Brain microvascular endothelial cell (primary cell): Measurements from ENCODE around the gene LHX8.

Experiments used
- DNase-seq: peaks from one replicate; pipeline ENCODE4 v3.0.0-alpha.2; 2020
- H3K27ac ChIP-seq: fragments of 250-450 bp; sonication (Bioruptor Pico); 2 replicates; pipeline ENCODE4 v1.5.1; 2020; ENCODE audit warnings: mild to moderate bottlenecking, moderate library complexity
- H3K27me3 ChIP-seq: fragments of 250-450 bp; sonication (Bioruptor Pico); replicated peaks from 2 replicates; pipeline ENCODE4 v1.5.1; 2020; ENCODE audit warnings: mild to moderate bottlenecking
- H3K36me3 ChIP-seq: fragments of 250-450 bp; sonication (Bioruptor Pico); replicated peaks from 2 replicates; pipeline ENCODE4 v1.5.1; 2020; ENCODE audit warnings: mild to moderate bottlenecking
- H3K4me3 ChIP-seq: 2 replicates; pipeline ENCODE4 v1.5.1; 2011; ENCODE audit warnings: low read depth, mild to moderate bottlenecking, control low read depth, low read length, moderate library complexity
- in situ Hi-C: cut with HindIII; loops from 2 replicates; pipeline ENCODE4 v1.10.0; 2017; ENCODE audit warnings: low sequenced_read_pairs, low pct_ligation_motif_present
- TF ChIP-seq, protein P1 (sequence below): IDR thresholded peaks from 2 replicates; pipeline ENCODE4 v1.5.1; 2011; ENCODE audit warnings: low read depth, mild to moderate bottlenecking, moderate library complexity, low read length, control low read depth, inconsistent platforms; ENCODE audit errors: missing control alignments

The LHX8 gene

GRCh38 chr1:75133750-75134646 is at the start of gene LHX8:
Gene LHX8 (plus strand): TSS chr1:75134388. CDS start chr1:75136615, 2,227 bp downstream.
- Histone ChIP-seq H3K4me3 (no peak within 1 kb of the TSS), H3K27ac (no peak within 1 kb of the TSS), H3K36me3 (no peaks in the 10 kb centered on the region), H3K27me3 (peaks cover 91% of the 10 kb centered on the region)
- in situ Hi-C loops, result no loop called here
- TF ChIP-seq, protein P1, sequence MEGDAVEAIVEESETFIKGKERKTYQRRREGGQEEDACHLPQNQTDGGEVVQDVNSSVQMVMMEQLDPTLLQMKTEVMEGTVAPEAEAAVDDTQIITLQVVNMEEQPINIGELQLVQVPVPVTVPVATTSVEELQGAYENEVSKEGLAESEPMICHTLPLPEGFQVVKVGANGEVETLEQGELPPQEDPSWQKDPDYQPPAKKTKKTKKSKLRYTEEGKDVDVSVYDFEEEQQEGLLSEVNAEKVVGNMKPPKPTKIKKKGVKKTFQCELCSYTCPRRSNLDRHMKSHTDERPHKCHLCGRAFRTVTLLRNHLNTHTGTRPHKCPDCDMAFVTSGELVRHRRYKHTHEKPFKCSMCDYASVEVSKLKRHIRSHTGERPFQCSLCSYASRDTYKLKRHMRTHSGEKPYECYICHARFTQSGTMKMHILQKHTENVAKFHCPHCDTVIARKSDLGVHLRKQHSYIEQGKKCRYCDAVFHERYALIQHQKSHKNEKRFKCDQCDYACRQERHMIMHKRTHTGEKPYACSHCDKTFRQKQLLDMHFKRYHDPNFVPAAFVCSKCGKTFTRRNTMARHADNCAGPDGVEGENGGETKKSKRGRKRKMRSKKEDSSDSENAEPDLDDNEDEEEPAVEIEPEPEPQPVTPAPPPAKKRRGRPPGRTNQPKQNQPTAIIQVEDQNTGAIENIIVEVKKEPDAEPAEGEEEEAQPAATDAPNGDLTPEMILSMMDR, result no peak
- no peak for DNase-seq

GRCh38 chr1:75085931-75086330 is 48.3 kb upstream of the LHX8 start:
- DNase-seq, result no peak
- Histone ChIP-seq H3K4me3 (no peak overlapping the region), H3K27ac (no peak overlapping the region), H3K27me3 (no peaks in the 10 kb centered on the region), H3K36me3 (no peaks in the 10 kb centered on the region)
- TF ChIP-seq, protein P1, result no peak
- in situ Hi-C loops, result no loop called here

DNA sequence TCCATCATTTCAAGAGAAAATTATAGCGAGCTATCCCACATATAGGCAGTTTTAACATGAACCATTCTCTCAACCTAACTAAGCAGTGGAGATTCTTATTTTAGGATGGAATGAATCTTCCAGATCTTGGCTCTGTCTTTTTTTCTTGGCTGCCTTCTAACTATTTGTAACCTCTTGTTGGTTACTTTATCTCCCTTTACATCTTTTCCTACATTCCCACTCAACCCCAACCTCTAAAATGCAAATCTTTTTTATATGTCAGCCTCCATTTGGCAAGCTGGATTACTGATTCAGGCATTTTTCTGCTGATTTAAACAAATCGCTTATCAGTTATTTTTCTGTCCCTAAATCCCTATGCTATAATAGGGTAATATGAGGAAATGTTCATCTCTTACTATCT is 46.9 kb upstream of the LHX8 start:
- TF ChIP-seq, protein P1, result no peak
- in situ Hi-C loops, result no loop called here
- H3K27ac ChIP-seq, result no peak overlapping the region
- no peaks in the 10 kb centered on the region for H3K36me3 ChIP-seq
- no peaks in the 10 kb centered on the region for H3K27me3 ChIP-seq
- no peak for DNase-seq
- H3K4me3 ChIP-seq, result no peak overlapping the region

DNA sequence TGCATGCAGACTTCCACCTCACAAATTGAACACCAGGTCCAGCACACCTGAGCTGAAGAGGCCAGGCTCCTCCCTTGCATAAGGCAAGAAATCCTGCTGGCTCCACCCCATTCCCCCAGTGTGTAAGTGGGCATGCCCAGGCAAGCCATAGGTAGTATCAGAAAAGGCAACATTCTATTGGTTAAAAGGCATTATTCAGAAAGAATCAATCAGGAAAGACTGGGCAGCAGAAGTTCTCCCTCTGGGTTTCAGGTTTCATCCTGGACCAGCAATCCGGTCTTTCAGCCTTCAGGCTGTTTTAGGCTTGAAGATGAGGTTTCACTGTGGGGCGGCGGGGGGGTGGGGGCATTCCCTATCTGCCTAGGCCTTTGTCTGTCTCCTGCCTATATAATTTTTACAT is 42.0 kb upstream of the LHX8 start:
- H3K27me3 ChIP-seq, result no peaks in the 10 kb centered on the region
- no peak overlapping the region for H3K4me3 ChIP-seq
- H3K27ac ChIP-seq, result no peak overlapping the region
- in situ Hi-C loops, result no loop called here
- TF ChIP-seq, protein P1, result no peak
- DNase-seq, result no peak
- no peaks in the 10 kb centered on the region for H3K36me3 ChIP-seq

DNA sequence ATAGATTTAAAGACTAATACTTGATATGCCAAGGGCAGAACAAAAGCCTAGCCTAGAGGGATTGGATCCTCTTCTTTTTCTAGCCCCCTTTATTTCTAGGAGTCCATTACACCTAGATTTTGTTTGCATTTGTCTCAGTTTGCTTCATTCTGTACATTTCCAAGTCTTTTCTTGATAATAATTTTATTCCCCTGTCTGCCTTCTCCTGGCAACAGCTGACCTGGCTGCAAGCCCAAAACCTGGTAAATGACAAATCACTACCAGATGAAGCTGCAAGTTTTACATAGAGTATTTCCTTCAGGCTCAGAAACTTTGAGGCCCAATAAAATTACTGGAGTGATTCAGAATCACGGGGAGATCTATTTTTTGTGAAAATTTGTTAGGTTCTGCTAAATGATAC is 36.5 kb upstream of the LHX8 start:
- H3K27me3 ChIP-seq, result no peaks in the 10 kb centered on the region
- DNase-seq, result no peak
- H3K27ac ChIP-seq, result no peak overlapping the region
- in situ Hi-C loops, result no loop called here
- TF ChIP-seq, protein P1, result no peak
- H3K36me3 ChIP-seq, result no peaks in the 10 kb centered on the region
- H3K4me3 ChIP-seq, result no peak overlapping the region

GRCh38 chr1:75099581-75099980 is 34.6 kb upstream of the LHX8 start:
- Histone ChIP-seq H3K27ac (no peak overlapping the region), H3K27me3 (no peaks in the 10 kb centered on the region), H3K36me3 (no peaks in the 10 kb centered on the region), H3K4me3 (no peak overlapping the region)
- TF ChIP-seq, protein P1, result no peak
- in situ Hi-C loops, result no loop called here
- no peak for DNase-seq
